GM23338 (cell line): Measurements from ENCODE around the gene ASPG. TPM values are rescaled to one million over a fixed set of nuclear protein-coding genes. Genes with fewer than 3 reads are reported as not detected.

Experiments
- ATAC-seq: fragments of 200-7000 bp; cut with Tn5 transposase; 3 replicates; pipeline ENCODE4 v1.9.1; 2020
- DNase-seq: peaks from one replicate; pipeline ENCODE4 v3.0.0-alpha.2; 2015; ENCODE audit warnings: low spot score
- H2AFZ ChIP-seq: fragments of 200-600 bp; sonication (generic); 2 replicates; pipeline ENCODE4 v1.8.0; 2016; ENCODE audit warnings: antibody characterized with exemption, mild to moderate bottlenecking, moderate library complexity
- H3F3A ChIP-seq: fragments of 200-600 bp; sonication (generic); replicated peaks from 2 replicates; pipeline ENCODE4 v1.8.0; 2017; ENCODE audit warnings: antibody characterized with exemption, mixed run types, low read depth
- H3K27ac ChIP-seq: fragments of 200-600 bp; sonication (generic); 2 replicates; pipeline ENCODE4 v1.6.1; 2016; ENCODE audit warnings: low read depth
- H3K27me3 ChIP-seq: fragments of 200-600 bp; sonication (generic); 2 replicates; pipeline ENCODE4 v1.8.0; 2016; ENCODE audit warnings: mild to moderate bottlenecking, mixed run types, moderate library complexity; ENCODE audit not compliant: insufficient read depth
- H3K36me3 ChIP-seq: fragments of 200-600 bp; sonication (generic); 2 replicates; pipeline ENCODE4 v1.8.0; 2016; ENCODE audit warnings: mild to moderate bottlenecking; ENCODE audit not compliant: insufficient read depth
- H3K4me1 ChIP-seq: fragments of 200-600 bp; sonication (generic); 2 replicates; pipeline ENCODE4 v1.8.0; 2016; ENCODE audit warnings: mild to moderate bottlenecking, moderate library complexity; ENCODE audit not compliant: insufficient read depth
- H3K4me2 ChIP-seq: fragments of 200-600 bp; sonication (generic); 2 replicates; pipeline ENCODE4 v1.7.1; 2017; ENCODE audit warnings: mixed run types
- H3K4me3 ChIP-seq: fragments of 200-600 bp; sonication (generic); 2 replicates; pipeline ENCODE4 v1.6.1; 2016; ENCODE audit warnings: mixed run types
- H3K79me2 ChIP-seq: fragments of 200-600 bp; sonication (generic); replicated peaks from 2 replicates; pipeline ENCODE4 v1.8.0; 2017; ENCODE audit warnings: mild to moderate bottlenecking; ENCODE audit not compliant: insufficient read depth
- H3K9me2 ChIP-seq: fragments of 200-600 bp; sonication (generic); 2 replicates; pipeline ENCODE4 v1.8.0; 2017; ENCODE audit not compliant: insufficient read depth
- H4K20me1 ChIP-seq: fragments of 200-600 bp; sonication (generic); replicated peaks from 2 replicates; pipeline ENCODE4 v1.8.0; 2017; ENCODE audit warnings: mild to moderate bottlenecking; ENCODE audit not compliant: insufficient read depth
- H3K27ac Mint-ChIP-seq: 2 replicates; pipeline ENCODE4 v1.8.0; 2020; ENCODE audit warnings: inconsistent platforms, mild to moderate bottlenecking, moderate library complexity, mixed read lengths
- H3K27me3 Mint-ChIP-seq: 3 replicates; pipeline ENCODE4 v1.8.0; 2022; ENCODE audit warnings: low read depth, mild to moderate bottlenecking, moderate library complexity, mixed read lengths, inconsistent platforms; ENCODE audit not compliant: insufficient read depth, poor library complexity
- H3K36me3 Mint-ChIP-seq: 3 replicates; pipeline ENCODE4 v1.8.0; 2021; ENCODE audit warnings: low read depth, mild to moderate bottlenecking, inconsistent platforms, moderate library complexity, mixed read lengths
- H3K4me1 Mint-ChIP-seq: 3 replicates; pipeline ENCODE4 v1.8.0; 2020; ENCODE audit warnings: mild to moderate bottlenecking, inconsistent platforms, mixed read lengths
- H3K4me3 Mint-ChIP-seq: 3 replicates; pipeline ENCODE4 v1.8.0; 2021; ENCODE audit warnings: moderate library complexity, mild to moderate bottlenecking, inconsistent platforms, mixed read lengths
- H3K9me3 Mint-ChIP-seq: 3 replicates; pipeline ENCODE4 v1.8.0; 2020; ENCODE audit warnings: moderate library complexity, mild to moderate bottlenecking, inconsistent platforms, mixed read lengths
- CREB1 ChIP-seq: fragments of 250-450 bp; sonication (Bioruptor Pico); IDR thresholded peaks from 2 replicates; pipeline ENCODE4 v1.5.0; 2020; ENCODE audit warnings: low read depth, mild to moderate bottlenecking, moderate library complexity
- CTCF ChIP-seq, 2 experiments: fragments of 200-600 bp in 1 of 2; sonication (generic) in 1 of 2; conservative IDR thresholded peaks; 2 replicates each; pipeline versions ENCODE4 v1.5.1 to v1.6.1; 2016 to 2017; ENCODE audit warnings: antibody characterized with exemption in 2 of 2, low read depth in 2 of 2, mild to moderate bottlenecking in 2 of 2, moderate library complexity in 1 of 2
- ETS1 ChIP-seq: IDR thresholded peaks from 2 replicates; pipeline ENCODE4 v1.6.1; 2016; ENCODE audit warnings: antibody characterized with exemption
- EZH2 ChIP-seq: fragments of 200-600 bp; sonication (generic); IDR thresholded peaks from one replicate; pipeline ENCODE4 v1.8.0; 2017; ENCODE audit warnings: antibody characterized with exemption, mild to moderate bottlenecking, low read depth; ENCODE audit not compliant: unreplicated experiment
- EZH2phosphoT487 ChIP-seq: fragments of 200-600 bp; sonication (generic); IDR thresholded peaks from one replicate; pipeline ENCODE4 v1.8.1; 2018; ENCODE audit warnings: antibody characterized with exemption; ENCODE audit not compliant: unreplicated experiment
- NANOG ChIP-seq: IDR thresholded peaks from 2 replicates; pipeline ENCODE4 v1.6.1; 2016; ENCODE audit warnings: antibody characterized with exemption, borderline replicate concordance
- ZNF114 ChIP-seq: fragments of 250-450 bp; sonication (Bioruptor Pico); IDR thresholded peaks from 2 replicates; pipeline ENCODE4 v1.5.0; 2020; ENCODE audit warnings: mild to moderate bottlenecking, moderate library complexity
- polyA plus RNA-seq: library from polyadenylated mRNA; unstranded; fragments of >200 nt; fragmentation: Nextera tagmentation; extraction: Ambion mirVana; gene quantifications from 2 replicates; pipeline ENCODE4 v1.2.1, GENCODE V29; 2016
- total RNA-seq: library from RNA; depleted of rRNA; stranded (reverse); fragments of >200 nt; shearing (Covaris generic); gene quantifications from 2 replicates; pipeline ENCODE4 v1.2.3, GENCODE V29; 2014
- TF ChIP-seq, protein P1 (sequence below): IDR thresholded peaks from one replicate; pipeline ENCODE4 v1.6.1; 2018; ENCODE audit warnings: antibody characterized with exemption; ENCODE audit not compliant: unreplicated experiment

ASPG gene
- total and polyA plus RNA-seq, 2 experiments from 2014 or later = 0.61 to 6.2 TPM

DNA sequence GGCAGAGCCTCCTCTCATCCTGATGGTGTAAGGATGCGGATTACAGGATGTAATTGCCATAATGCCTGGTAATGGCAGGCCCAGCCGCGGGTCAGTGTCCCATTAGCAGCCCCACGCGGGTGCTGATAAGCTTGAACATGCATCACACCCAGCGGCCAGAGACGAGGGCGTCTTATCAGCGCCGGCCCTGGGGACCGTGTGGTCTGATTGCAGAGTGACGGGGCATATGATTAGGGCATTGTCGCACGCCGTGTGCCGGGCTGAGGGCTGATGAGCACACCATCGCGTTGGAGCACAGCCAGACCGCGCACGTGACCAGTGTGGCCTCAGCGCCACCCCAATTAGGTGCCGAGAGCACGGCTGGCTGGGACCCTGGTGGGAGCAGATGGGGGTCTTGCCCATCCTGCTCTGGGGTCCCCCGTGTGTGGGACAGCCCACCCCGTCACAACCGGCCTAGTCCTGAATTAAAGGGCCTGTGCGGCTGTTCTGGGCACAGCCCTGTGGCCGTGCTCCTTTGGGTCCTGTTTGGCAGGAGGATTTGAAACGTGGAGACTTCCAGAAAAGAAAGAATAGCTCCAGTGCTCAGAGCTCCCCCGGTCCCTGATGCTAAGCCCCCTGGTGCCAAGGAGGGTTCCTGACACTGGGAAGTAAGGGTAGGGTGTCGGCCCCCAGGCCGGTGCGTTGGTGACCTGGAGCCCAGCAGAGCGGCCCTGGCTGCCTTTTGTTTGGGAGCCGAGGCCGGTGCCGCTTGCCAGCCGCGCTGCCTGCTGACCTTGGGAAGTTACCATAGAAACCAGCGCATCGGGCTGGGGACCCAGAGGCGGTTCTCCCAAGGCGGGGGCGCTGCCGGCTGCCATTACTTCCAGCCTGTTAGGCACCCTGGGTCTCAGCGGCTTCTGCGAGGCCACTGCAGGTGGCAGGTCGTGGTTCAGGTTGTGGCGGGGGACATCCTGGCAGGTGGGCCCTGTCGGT lies 73.6 kb downstream of the ASPG start:
- Histone ChIP-seq H3K36me3 (no peaks in the 10 kb centered on the region), H3K4me3 (no peak overlapping the region), H3K9me2 (no peaks in the 10 kb centered on the region), H4K20me1 (no peaks in the 10 kb centered on the region; the same call in 1 of the 2 replicates), H3K79me2 (peaks cover 19% of the 10 kb centered on the region; the same call in 1 of the 2 replicates), H3F3A (no peaks in the 10 kb centered on the region), H3K27me3 (no peaks in the 10 kb centered on the region), H3K4me2 (no peak overlapping the region), H3K4me1 (no peaks in the 10 kb centered on the region), H2AFZ (no peak overlapping the region), H3K27ac (no peak overlapping the region)
- H3K4me3 Mint-ChIP-seq = no peak overlapping the region
- H3K27ac Mint-ChIP-seq = no peak overlapping the region
- no peak for ATAC-seq
- H3K27me3 Mint-ChIP-seq = no peaks in the 10 kb centered on the region
- H3K36me3 Mint-ChIP-seq = no peaks in the 10 kb centered on the region
- TF ChIP-seq ZNF114 (no peak), EZH2phosphoT487 (no peak), NANOG (no peak), EZH2 (no peak), CREB1 (CRISPR knock-in tag) (no peak), ETS1 (no peak), CTCF (conservative IDR thresholded peaks at IDR 0.05; ENCODE audit: low read depth in 2 of 2) (no peak)
- TF ChIP-seq, protein P1, sequence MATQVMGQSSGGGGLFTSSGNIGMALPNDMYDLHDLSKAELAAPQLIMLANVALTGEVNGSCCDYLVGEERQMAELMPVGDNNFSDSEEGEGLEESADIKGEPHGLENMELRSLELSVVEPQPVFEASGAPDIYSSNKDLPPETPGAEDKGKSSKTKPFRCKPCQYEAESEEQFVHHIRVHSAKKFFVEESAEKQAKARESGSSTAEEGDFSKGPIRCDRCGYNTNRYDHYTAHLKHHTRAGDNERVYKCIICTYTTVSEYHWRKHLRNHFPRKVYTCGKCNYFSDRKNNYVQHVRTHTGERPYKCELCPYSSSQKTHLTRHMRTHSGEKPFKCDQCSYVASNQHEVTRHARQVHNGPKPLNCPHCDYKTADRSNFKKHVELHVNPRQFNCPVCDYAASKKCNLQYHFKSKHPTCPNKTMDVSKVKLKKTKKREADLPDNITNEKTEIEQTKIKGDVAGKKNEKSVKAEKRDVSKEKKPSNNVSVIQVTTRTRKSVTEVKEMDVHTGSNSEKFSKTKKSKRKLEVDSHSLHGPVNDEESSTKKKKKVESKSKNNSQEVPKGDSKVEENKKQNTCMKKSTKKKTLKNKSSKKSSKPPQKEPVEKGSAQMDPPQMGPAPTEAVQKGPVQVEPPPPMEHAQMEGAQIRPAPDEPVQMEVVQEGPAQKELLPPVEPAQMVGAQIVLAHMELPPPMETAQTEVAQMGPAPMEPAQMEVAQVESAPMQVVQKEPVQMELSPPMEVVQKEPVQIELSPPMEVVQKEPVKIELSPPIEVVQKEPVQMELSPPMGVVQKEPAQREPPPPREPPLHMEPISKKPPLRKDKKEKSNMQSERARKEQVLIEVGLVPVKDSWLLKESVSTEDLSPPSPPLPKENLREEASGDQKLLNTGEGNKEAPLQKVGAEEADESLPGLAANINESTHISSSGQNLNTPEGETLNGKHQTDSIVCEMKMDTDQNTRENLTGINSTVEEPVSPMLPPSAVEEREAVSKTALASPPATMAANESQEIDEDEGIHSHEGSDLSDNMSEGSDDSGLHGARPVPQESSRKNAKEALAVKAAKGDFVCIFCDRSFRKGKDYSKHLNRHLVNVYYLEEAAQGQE = no peak
- DNase-seq = no peak
- H3K9me3 Mint-ChIP-seq = no peaks in the 10 kb centered on the region
- no peaks in the 10 kb centered on the region for H3K4me1 Mint-ChIP-seq
